Measurements from ENCODE around the gene PHTF1. TPM values are rescaled to one million over a fixed set of nuclear protein-coding genes. Genes with fewer than 3 reads are reported as not detected.

PHTF1 gene
- total RNA-seq, 1 donor from 2014 or later, result 14.7 TPM

DNA sequence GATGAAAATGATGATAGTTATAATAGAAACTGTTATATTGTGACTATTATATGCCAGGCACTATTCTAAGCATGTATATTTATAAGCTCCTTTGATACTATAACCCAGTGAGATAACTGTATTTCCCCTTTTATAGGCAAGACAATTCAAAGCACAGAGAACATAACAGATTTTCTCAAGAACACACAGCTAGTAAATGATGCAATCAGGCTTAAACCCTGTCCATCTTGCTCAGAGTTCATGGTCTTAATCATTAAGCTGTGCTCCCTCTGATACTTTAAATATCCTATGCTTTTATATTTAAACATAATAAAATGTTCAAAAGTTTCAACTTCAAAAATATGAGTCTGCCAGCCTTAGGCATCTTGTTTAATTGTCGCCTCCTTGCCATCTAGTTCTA, 88.6 kb downstream of the PHTF1 start:
- no peak for DNase-seq (ENCODE audit: low spot score)

DNA sequence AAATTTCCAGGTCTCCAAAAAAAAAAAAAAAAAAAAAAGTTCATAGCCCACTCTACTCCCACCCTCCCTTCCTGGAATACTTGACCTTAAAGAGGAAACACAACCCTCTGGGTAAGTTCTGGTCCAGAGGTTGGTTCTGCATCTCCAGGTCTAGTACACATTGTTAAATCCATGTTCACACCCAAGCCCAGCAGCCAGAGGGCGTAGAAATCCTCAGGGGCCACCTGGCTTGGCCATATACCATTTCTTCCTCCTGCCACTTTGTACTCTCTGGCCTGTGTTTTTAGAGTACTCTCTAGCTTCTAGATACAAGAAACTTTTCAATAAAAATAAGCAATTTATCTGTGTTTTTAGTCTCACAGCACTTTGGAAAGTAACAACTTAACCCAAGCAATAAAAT, 89.3 kb downstream of the PHTF1 start:
- no peak for DNase-seq (ENCODE audit: low spot score)

DNA sequence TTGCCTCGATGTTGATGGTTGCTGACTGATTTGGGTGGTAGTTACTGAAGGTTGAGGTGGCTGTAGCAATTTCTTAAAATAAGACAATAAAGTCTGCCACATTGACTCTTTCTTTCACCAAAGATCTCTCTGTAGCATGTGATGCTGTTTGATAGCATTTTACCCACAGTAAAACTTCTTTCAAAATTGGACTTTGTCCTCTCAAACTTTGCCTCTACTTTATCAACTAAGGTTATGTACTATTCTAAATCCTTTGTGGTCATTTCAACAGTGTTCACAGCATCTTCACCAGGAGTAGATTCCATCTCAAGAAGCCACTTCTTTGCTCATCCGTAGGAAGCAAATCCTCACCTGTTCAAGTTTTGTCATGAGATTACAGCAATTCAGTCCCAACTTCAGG, 93.2 kb downstream of the PHTF1 start:
- DNase-seq (ENCODE audit: low spot score), result no peak

DNA sequence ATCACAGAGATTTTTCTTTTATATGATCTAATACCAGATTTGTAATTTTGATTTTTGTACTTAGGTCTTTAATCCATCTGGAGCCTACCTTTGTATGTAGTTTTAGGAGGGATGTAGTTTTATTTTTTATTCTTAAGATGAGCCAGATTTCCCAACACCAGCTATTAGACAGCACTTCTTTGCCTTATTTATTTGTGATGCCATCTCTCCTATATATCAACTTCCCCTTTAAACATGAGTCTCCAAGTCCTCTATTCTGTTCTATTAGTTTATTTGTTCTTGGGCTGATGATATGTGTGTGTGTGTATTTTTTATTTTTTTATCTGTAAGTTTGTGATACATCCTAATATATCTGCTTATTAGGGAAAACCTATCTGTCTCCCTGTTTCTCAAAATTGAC, 94.2 kb downstream of the PHTF1 start:
- no peak for DNase-seq (ENCODE audit: low spot score)

DNA sequence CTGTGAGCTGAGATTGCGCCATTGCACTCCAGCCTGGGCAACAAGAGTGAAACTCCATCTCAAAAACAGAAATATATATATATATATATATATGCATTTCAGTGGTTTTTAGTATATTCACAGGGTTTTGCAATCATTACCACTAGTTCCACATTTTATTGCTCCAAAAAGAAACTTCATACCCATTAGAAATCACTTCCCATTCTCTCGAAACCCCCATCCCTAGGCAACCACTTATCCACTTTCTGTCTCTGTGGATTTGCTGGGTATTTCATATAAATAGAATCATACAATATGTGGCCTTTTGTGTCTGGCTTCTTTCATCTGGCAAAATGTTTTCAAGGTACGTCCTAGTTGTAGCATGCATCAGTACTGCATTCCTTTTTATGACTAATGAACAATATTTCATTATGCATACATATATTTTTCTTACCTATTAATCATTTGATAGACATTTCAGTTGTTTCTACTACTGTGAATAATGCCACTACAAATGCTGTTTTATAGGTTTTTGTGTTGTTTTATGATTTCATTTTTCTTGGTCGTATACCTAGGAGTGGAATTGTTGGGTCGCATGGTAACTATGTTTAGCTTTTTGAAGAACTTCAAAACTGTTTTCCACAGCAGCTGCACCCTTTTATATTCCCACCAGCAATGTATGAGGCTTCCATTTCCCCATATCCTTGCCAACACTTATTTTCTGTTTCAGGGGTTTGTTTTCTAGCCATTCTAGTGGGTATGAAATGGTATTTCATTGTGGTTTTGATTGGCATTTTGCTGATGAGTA, 95.9 kb downstream of the PHTF1 start:
- DNase-seq (ENCODE audit: low spot score), result no peak

DNA sequence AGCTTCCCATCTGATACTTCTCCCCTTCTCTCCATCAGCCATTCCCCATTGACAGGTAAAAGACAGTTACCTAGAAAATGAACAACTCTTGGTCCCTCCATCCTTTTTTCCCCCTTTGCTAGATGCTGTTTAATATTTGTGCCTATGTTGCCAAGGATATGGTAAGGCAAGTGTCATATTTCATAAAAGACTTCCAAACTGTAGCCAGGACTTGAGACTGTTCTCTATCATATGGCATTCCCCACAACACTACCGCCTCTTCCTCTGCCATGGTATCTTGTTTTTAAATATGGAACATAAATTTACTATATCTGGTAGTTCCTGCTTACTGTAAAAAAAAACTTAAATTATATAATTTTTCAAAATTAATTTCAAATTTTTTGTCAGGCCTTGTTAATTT, 97.2 kb downstream of the PHTF1 start:
- no peak for DNase-seq (ENCODE audit: low spot score)

DNA sequence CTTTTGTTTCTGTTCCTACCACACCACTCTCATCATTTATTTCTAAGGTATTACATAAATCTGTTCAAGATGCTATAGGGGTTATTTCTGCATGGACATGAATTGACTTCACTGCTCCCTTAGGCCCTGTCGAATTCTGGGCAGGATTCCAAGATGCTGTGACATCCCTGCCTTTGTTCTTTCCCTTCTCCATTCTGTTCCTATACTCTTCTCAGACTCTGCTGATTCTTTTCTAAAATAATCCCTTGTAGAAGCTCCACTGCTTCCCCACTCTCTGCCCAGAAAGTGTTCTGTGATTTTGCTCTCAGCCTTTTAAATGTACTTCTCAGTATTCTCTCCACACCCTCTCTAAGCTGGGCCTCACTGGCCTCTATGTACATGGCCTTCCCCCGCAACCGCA, 99.2 kb downstream of the PHTF1 start:
- DNase-seq (ENCODE audit: low spot score), result no peak

DNA sequence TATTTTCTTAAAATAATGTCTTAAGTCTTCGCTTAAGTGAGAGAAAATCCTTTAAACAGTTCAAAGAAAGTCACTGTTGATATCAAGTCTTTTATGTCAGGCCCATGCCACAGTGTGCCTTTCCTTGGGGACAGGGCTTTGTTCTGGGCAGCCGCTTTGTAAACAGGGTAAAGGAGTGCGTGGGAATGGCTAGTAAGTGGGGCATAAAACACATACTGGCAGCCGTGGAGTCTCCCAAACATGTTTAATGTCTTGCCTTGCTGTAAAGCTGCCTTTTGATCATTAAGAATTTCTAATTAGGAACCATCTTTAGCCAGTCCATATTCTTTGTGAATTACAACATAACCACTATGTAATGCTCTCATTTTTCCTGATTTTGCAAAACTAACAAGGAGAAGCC, 99.7 kb downstream of the PHTF1 start:
- no peak for DNase-seq (ENCODE audit: low spot score)

DNA sequence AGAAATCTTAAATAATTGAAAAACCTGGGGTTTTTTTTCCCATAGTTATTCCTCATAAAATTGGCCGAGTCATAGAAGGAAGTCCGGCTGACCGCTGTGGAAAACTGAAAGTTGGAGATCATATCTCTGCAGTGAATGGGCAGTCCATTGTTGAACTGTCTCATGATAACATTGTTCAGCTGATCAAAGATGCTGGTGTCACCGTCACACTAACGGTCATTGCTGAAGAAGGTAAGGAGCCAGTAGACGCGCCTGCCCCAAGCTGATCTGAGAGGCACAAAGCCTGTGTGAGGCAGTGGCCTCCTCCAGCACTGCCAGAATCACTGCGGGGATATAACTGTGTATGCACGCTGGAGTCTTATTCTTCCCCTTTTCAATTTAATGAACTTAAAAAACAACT, 100.3 kb downstream of the PHTF1 start:
- DNase-seq (ENCODE audit: low spot score), result no peak

DNA sequence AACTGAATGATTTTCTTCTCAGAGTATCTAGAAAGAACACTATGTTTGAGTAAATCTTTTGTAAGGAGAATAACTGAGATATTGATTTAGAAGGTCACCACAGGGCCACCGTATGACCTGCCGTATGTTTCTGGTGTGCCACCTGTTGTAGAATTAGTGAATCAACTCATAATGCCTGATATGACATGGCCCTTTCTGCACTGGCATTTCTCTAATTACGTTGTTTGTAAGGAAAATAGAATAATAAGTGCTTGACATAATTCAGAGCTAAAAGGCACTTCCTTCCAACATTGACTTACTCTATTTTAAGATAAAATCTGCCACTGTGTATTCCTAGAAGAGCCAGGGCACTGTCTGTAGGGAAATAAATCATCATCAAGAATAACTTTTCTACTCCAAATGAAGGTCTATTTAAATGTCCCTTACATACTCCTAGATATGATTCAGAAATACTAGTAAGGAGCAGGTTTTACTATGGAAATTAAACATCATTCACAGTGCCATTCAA, 101.7 kb downstream of the PHTF1 start:
- DNase-seq (ENCODE audit: low spot score), result no peak

DNA sequence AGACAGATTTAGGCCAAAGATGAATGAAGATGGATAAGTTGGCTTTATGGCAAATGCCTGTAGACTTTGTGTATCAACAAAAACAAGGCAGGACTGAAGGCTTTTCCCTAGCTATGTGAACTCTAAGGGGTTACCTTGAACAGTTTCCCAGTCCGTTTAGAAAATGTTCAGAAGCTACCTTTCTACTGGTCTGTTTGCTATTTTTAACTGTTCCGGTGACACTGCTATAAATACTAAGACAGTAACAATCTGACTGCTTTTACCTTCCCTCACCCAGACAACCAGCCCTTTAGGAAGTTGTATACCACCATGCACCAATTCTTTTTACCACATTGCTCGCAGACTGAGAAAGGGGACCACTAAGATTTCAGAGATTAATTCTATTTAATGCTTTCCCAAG, 102.2 kb downstream of the PHTF1 start:
- no peak for DNase-seq (ENCODE audit: low spot score)

DNA sequence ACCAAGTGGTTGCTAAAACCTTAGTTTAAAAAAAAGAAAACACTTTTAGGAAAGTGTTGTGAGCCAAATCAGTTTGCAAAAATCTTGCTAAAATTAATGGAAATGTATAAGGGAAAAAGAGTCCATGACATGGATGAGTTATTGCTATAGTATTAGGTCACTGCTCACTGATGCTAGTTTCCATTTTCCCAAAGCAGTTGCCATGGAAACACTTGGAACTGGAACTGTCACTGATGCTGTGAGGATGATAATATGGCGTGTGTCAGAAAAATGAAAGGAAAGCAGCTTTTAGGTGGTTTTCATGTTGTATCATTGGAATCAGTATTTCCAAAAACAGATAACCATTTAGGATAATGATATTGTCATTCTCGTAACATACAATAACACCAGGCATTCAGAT, 104.4 kb downstream of the PHTF1 start:
- DNase-seq (ENCODE audit: low spot score), result no peak

DNA sequence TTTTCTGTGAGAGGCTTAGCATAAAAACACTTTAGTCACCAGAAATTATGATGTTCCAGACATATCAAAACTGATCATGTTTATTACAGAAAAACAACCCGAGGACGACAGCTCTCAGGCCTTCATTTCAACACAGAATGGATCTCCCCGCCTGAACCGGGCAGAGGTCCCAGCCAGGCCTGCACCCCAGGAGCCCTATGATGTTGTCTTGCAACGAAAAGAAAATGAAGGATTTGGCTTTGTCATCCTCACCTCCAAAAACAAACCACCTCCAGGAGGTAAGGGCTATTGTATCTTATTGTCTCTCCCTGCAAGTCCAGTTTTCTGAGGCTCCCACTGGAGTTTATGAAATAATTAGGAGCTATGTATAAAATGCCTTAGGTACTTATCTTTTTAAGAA, 105.5 kb downstream of the PHTF1 start:
- DNase-seq (ENCODE audit: low spot score), result no peak

DNA sequence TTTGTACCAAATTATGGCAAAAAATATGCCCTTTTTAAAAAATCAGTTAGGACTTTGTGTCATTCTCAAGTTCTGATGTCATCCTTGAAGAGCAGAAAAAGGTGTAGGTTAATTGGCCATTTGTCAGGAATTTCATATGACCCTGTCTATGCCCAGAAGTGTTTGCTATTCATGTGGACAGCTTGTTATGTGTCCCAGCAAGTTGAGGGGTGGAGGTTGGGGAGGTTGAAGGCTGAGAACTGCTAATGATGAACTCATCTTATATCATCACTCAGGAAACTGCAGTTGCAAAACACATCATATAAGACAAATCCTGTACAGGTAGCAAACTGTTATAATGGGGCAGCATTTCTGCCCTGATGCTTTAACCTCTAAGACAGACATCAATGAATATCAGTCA, 106.5 kb downstream of the PHTF1 start:
- DNase-seq (ENCODE audit: low spot score), result no peak

DNA sequence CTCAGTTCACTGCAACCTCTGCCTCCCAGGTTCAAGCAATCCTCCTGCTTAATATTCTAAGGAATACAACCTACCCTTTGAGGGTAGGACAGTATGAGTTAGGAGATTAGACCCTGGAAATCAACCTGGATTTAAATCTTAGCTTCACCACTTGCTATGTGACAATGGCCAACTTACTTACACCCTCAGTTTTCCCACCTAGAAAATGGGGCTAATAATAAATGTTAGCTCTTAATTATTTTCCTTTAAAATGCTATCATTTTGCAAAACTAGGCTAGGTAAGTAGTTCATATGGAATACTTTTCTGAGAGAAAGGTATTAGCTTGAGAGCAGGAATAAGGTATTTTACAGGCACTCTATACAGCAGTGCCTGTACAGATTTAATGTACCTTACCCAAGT, 110.8 kb downstream of the PHTF1 start:
- DNase-seq (ENCODE audit: low spot score), result no peak

DNA sequence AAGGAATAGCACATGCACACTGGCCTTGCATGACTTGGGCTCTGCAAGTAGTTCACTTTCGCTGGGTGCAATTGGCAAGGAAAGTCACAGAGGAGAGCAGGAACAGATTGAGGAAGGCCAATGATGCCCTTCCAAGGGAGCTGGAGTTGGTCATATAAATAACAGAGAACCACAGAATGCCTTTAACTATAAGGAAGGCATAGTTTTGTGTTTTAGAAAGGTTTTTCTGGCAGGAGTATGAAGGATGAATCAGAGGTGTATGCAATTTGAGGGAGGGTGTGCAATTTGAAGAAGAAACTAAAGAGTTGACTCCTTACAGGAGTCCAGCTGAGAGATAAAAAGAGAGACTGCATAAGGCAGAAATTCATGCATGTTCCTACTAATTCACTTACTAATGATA, 112.1 kb downstream of the PHTF1 start:
- no peak for DNase-seq (ENCODE audit: low spot score)

Other genes starting within 250 kb of the PHTF1 start
- 14.5 TPM for gene RSBN1, start 53.0 kb upstream of the PHTF1 start, total RNA-seq
- 3.7 TPM for gene PTPN22, start 112.2 kb upstream of the PHTF1 start, total RNA-seq
- gene BCL2L15, start 128.1 kb upstream of the PHTF1 start, total RNA-seq, result 0.87 TPM
- gene AP4B1, start 145.3 kb upstream of the PHTF1 start, total RNA-seq, result 8.5 TPM
- 5.8 TPM for gene DCLRE1B, start 145.8 kb upstream of the PHTF1 start, total RNA-seq
- 78.9 TPM for gene HIPK1, start 169.8 kb upstream of the PHTF1 start, total RNA-seq
- 44.3 TPM for gene OLFML3, start 220.0 kb upstream of the PHTF1 start, total RNA-seq

Data from mesenteric fat pad (tissue), 1 donor.